HG03457 (cell line): ENCODE results near the gene FAM184A.
A peak's percentile ranks its signal among the peaks of the same experiment; 100 is the strongest.
"Not testable (repeated sequence)": the region's sequence is repeated elsewhere in the genome, so short reads cannot be mapped to it uniquely, and the experiment has no call there.

Experiments
- ATAC-seq: cut with Tn5 transposase; IDR thresholded peaks from one replicate; pipeline ENCODE4 v1.9.1; 2021; ENCODE audit warnings: moderate number of reproducible peaks; ENCODE audit not compliant: unreplicated experiment

FAM184A gene

GRCh38 chr6:119102901-119103300 is 24.4 kb upstream of the FAM184A start:
- no peak for ATAC-seq

- no peak for ATAC-seq
Observed at GRCh38 chr6:119100115-119100514, 21.7 kb upstream of the FAM184A start.

GRCh38 chr6:119097815-119098361 is 19.4 kb upstream of the FAM184A start:
- not testable (repeated sequence) for ATAC-seq

- ATAC-seq, result no peak
Observed at GRCh38 chr6:119096721-119097565, 18.5 kb upstream of the FAM184A start.

GRCh38 chr6:119090256-119090655 is 11.8 kb upstream of the FAM184A start:
- no peak for ATAC-seq

- no peak for ATAC-seq
Observed at GRCh38 chr6:119084784-119085183, 6.3 kb upstream of the FAM184A start.

GRCh38 chr6:119083007-119083406 is 4.5 kb upstream of the FAM184A start:
- no peak for ATAC-seq

GRCh38 chr6:119079283-119079809 is 882 bp upstream of the FAM184A start:
- no peak for ATAC-seq

GRCh38 chr6:119077643-119078375 is 655 bp downstream of the FAM184A start:
- peak; percentile 20 for ATAC-seq

- no peak for ATAC-seq
Observed at GRCh38 chr6:119077391-119077642, 1.1 kb downstream of the FAM184A start.

GRCh38 chr6:119076576-119077390 is 1.7 kb downstream of the FAM184A start:
- no peak for ATAC-seq

GRCh38 chr6:119076173-119076572 is 2.3 kb downstream of the FAM184A start:
- ATAC-seq, result no peak

- ATAC-seq, result no peak
Observed at GRCh38 chr6:119075200-119075981, 3.1 kb downstream of the FAM184A start.

GRCh38 chr6:119073307-119074051 is 5.0 kb downstream of the FAM184A start:
- ATAC-seq, result no peak

- no peak for ATAC-seq
Observed at GRCh38 chr6:119071576-119071975, 6.9 kb downstream of the FAM184A start.

- no peak for ATAC-seq
Observed at GRCh38 chr6:119067091-119067490, 11.4 kb downstream of the FAM184A start.

- no peak for ATAC-seq
Observed at GRCh38 chr6:119066517-119066916, 11.9 kb downstream of the FAM184A start.

- no peak for ATAC-seq
Observed at GRCh38 chr6:119065955-119066354, 12.5 kb downstream of the FAM184A start.

- no peak for ATAC-seq
Observed at GRCh38 chr6:119065382-119065781, 13.1 kb downstream of the FAM184A start.

GRCh38 chr6:119063491-119063890 is 15.0 kb downstream of the FAM184A start:
- no peak for ATAC-seq
